HCT116 (cell line): ENCODE measurements around the gene CIP2A. TPM values are rescaled to one million over a fixed set of nuclear protein-coding genes. Genes with fewer than 3 reads are reported as not detected.

Experiments used
- ATAC-seq: fragments of 200-7000 bp; cut with Tn5 transposase; 2 replicates; pipeline ENCODE4 v1.9.1; 2020; ENCODE audit warnings: mild to moderate bottlenecking, moderate library complexity
- BruUV-seq: library from RNA; stranded (reverse); fragments of 400-500 nt; replicated peaks from 2 replicates; lab custom pipeline; 2021; lab: Mats Ljungman, UMichigan
- CTCF ChIA-PET: fragments of 300-600 bp; sonication (Branson Sonifier 250); formaldehyde crosslinking; loops from one replicate; lab custom pipeline; 2021; ENCODE audit warnings: antibody characterized with exemption; lab: Charles Lee
- POLR2A ChIA-PET: fragments of 300-600, 350-600 bp; sonication (Branson Sonifier 250); formaldehyde crosslinking; loops from one replicate; lab custom pipeline; 2021; ENCODE audit warnings: antibody characterized with exemption; lab: Charles Lee
- RAD21 ChIA-PET, 2 experiments: fragments of 300-600 bp; sonication (Branson Sonifier 250); formaldehyde crosslinking; loops; one replicate each; lab custom pipeline; 2023; ENCODE audit warnings: low total read pairs in 2 of 2; ENCODE audit not compliant: uncharacterized antibody in 2 of 2, unreplicated experiment in 2 of 2, low non-redundant PET in 1 of 2; lab: Charles Lee
- DNase-seq: peaks from one replicate; pipeline ENCODE4 v3.0.0-alpha.2; 2010; ENCODE audit warnings: low read depth, low spot score
- H2AFZ ChIP-seq: fragments of 200-600 bp; shearing (Covaris generic), sonication (generic); 2 replicates; pipeline ENCODE4 v1.6.1; 2017; ENCODE audit warnings: low read depth, mixed run types, mixed read lengths, antibody characterized with exemption, low read length; ENCODE audit not compliant: poor library complexity, severe bottlenecking
- H3K27ac ChIP-seq: 2 replicates; pipeline ENCODE4 v1.5.1; 2012; ENCODE audit warnings: low read depth, low read length
- H3K27me3 ChIP-seq: fragments of 200-600 bp; sonication (generic); 2 replicates; pipeline ENCODE4 v1.6.1; 2016; ENCODE audit warnings: mixed run types, low read length, mixed read lengths; ENCODE audit not compliant: insufficient read depth
- H3K36me3 ChIP-seq, 2 experiments: fragments of 200-500 bp in 1 of 2; fragments of 200-600 bp in 1 of 2; sonication (Bioruptor generic) in 1 of 2; sonication (generic) in 1 of 2; 2 replicates each; pipeline versions ENCODE4 v1.5.1 to v1.6.1; 2014 to 2016; ENCODE audit warnings: low read length in 2 of 2, inconsistent platforms in 1 of 2, mixed read lengths in 1 of 2, mixed run types in 1 of 2; ENCODE audit not compliant: insufficient read depth in 2 of 2, control insufficient read depth in 1 of 2
- H3K4me1 ChIP-seq, 2 experiments: fragments of 200-600 bp in 1 of 2; sonication (generic) in 1 of 2; 2 replicates each; pipeline versions ENCODE4 v1.5.1 to v1.6.1; 2012 to 2017; ENCODE audit warnings: low read length in 2 of 2, inconsistent platforms in 1 of 2, mild to moderate bottlenecking in 1 of 2, mixed read lengths in 1 of 2, mixed run types in 1 of 2, moderate library complexity in 1 of 2; ENCODE audit not compliant: insufficient read depth in 2 of 2, control insufficient read depth in 1 of 2
- H3K4me2 ChIP-seq: fragments of 200-600 bp; sonication (generic); 2 replicates; pipeline ENCODE4 v1.6.1; 2017; ENCODE audit warnings: mixed run types, low read length, mixed read lengths
- H3K4me3 ChIP-seq, 2 experiments: fragments of 200-600 bp in 1 of 2; sonication (generic) in 1 of 2; replicated peaks in 1 of 2; 2 replicates each; pipeline ENCODE4 v1.5.1; 2011 to 2016; ENCODE audit warnings: low read length in 2 of 2, control low read depth in 1 of 2, low read depth in 1 of 2, mild to moderate bottlenecking in 1 of 2, mixed read lengths in 1 of 2, mixed run types in 1 of 2
- H3K79me2 ChIP-seq: fragments of 200-600 bp; sonication (generic); 2 replicates; pipeline ENCODE4 v1.6.1; 2017; ENCODE audit warnings: mild to moderate bottlenecking, mixed run types, low read length, moderate library complexity, mixed read lengths; ENCODE audit not compliant: insufficient read depth
- H3K9ac ChIP-seq: fragments of 200-600 bp; sonication (generic); 2 replicates; pipeline ENCODE4 v1.6.1; 2016; ENCODE audit warnings: low read length, mixed read lengths
- H3K9me2 ChIP-seq: fragments of 200-600 bp; sonication (generic), shearing (Covaris generic); 2 replicates; pipeline ENCODE4 v1.6.1; 2017; ENCODE audit warnings: mixed run types, mild to moderate bottlenecking, moderate library complexity; ENCODE audit not compliant: insufficient read depth
- H3K9me3 ChIP-seq, 2 experiments: fragments of 200-500 bp in 1 of 2; fragments of 200-600 bp in 1 of 2; sonication (Bioruptor generic) in 1 of 2; sonication (generic) in 1 of 2; 2 replicates each; pipeline ENCODE4 v1.6.1; 2014 to 2017; ENCODE audit warnings: low read length in 2 of 2, mixed read lengths in 2 of 2, inconsistent platforms in 1 of 2, low read depth in 1 of 2, mild to moderate bottlenecking in 1 of 2, mixed run types in 1 of 2, moderate library complexity in 1 of 2; ENCODE audit not compliant: control insufficient read depth in 1 of 2, insufficient read depth in 1 of 2
- H4K20me1 ChIP-seq: fragments of 200-600 bp; sonication (generic), shearing (Covaris generic); 2 replicates; pipeline ENCODE4 v1.6.1; 2017; ENCODE audit warnings: mixed run types, mild to moderate bottlenecking, moderate library complexity; ENCODE audit not compliant: insufficient read depth
- CBX3 ChIP-seq: IDR thresholded peaks from 2 replicates; pipeline ENCODE4 v1.6.1; 2012; ENCODE audit warnings: low read depth
- CEBPB ChIP-seq: IDR thresholded peaks from 2 replicates; pipeline ENCODE4 v1.6.1; 2012; ENCODE audit warnings: low read depth
- ELF1 ChIP-seq: IDR thresholded peaks from 2 replicates; pipeline ENCODE4 v1.6.1; 2012; ENCODE audit warnings: low read depth, borderline replicate concordance
- EZH2 ChIP-seq: fragments of 200-600 bp; sonication (generic); IDR thresholded peaks from 2 replicates; pipeline ENCODE4 v1.6.1; 2017; ENCODE audit warnings: antibody characterized with exemption, mixed run types
- FOSL1 ChIP-seq: IDR thresholded peaks from 2 replicates; pipeline ENCODE4 v1.6.1; 2012; ENCODE audit warnings: low read depth
- POLR2AphosphoS5 ChIP-seq: IDR thresholded peaks from 2 replicates; pipeline ENCODE4 v1.6.1; 2011; ENCODE audit warnings: mild to moderate bottlenecking, low read depth, low read length, moderate library complexity
- RAD21 ChIP-seq: IDR thresholded peaks from 2 replicates; pipeline ENCODE4 v1.6.1; 2012; ENCODE audit warnings: low read depth, mild to moderate bottlenecking
- ZNF274 ChIP-seq: fragments of 200-500 bp; sonication (Bioruptor generic); IDR thresholded peaks from 2 replicates; pipeline ENCODE4 v1.6.1; 2014; ENCODE audit warnings: mild to moderate bottlenecking, low read depth, low read length, inconsistent platforms
- intact Hi-C: fragments of 100-400 bp; cut with micrococcal nuclease; formaldehyde crosslinking; loops from 2 replicates; pipeline ENCODE4 v1.10.0; 2022
- total RNA-seq: library from RNA; stranded (reverse); gene quantifications from one replicate; pipeline ENCODE4 v1.2.1, GENCODE V29; 2021; ENCODE audit not compliant: unreplicated experiment
- TF ChIP-seq, protein P1 (sequence below): IDR thresholded peaks from 2 replicates; pipeline ENCODE4 v1.6.1; 2012
- TF ChIP-seq, protein P2 (sequence below): IDR thresholded peaks from 2 replicates; pipeline ENCODE4 v1.6.1; 2012

The CIP2A gene
- total RNA-seq, 1 experiment from 2014 or later = 41.6 TPM

DNA sequence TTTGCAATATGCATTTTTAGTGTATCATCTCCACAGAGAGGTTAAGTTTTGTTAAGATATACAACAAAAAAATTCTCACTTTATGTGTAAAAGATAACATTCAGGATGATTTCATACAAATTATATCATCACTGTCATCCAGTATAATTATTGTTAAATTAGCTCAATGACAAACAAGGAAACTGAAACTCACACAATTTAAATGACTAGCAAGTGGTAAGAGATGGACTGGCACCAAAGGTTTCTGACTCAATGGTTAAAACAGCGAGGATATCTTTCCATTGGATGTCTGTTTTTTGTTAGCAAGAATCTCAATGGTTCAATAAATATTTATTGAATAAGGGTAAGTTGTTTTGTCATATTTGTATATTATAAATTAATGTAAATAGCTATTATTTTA, 22.6 kb downstream of the CIP2A start:
- Histone ChIP-seq H4K20me1 (no peaks in the 10 kb centered on the region; the same call in 1 of the 2 replicates), H3K27ac (no peak overlapping the region), H3K4me2 (no peak overlapping the region), H3K9ac (no peak overlapping the region), H3K9me2 (no peaks in the 10 kb centered on the region), H3K36me3 (peaks cover 6 to 18% of the 10 kb centered on the region in 2 experiments; a peak in 2 of 4 replicates), H3K4me3 (no peak overlapping the region), H3K27me3 (no peaks in the 10 kb centered on the region), H3K79me2 (peaks cover 4% of the 10 kb centered on the region; the same call in 1 of the 2 replicates), H3K9me3 (no peaks in the 10 kb centered on the region), H2AFZ (no peak overlapping the region), H3K4me1 (no peaks in the 10 kb centered on the region)
- ATAC-seq = no peak
- ChIA-PET POLR2A (no interaction called here), RAD21 (no interaction called here), CTCF (no interaction called here)
- DNase-seq = no peak
- BruUV-seq = no TSS peak
- TF ChIP-seq EZH2 (no peak), CEBPB (no peak)
- TF ChIP-seq, protein P1, sequence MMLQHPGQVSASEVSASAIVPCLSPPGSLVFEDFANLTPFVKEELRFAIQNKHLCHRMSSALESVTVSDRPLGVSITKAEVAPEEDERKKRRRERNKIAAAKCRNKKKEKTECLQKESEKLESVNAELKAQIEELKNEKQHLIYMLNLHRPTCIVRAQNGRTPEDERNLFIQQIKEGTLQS = no peak
- intact Hi-C loops = no loop called here

DNA sequence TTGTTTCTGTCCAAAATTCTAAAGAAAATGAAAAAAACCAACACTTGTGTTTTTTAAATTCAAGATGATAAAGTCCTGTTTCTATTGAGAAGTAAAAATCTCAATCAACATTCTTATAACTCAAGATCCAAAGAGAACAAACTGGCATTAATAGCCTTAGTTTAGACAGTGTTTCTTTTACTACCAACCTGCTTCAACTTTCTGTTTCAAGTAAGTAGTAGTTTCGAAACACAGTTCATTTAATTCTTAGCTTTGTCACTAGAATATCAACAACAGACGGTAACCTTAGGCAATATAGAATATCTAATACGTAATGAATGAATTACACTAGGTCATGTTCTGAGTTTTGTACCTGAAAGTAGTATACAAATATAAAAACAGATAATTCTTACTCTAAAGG, 23.7 kb downstream of the CIP2A start:
- Histone ChIP-seq H3K27me3 (no peaks in the 10 kb centered on the region), H3K79me2 (peaks cover 4% of the 10 kb centered on the region; the same call in 1 of the 2 replicates), H2AFZ (no peak overlapping the region), H3K4me3 (no peak overlapping the region), H3K4me2 (no peak overlapping the region), H3K27ac (no peak overlapping the region), H3K9me2 (no peaks in the 10 kb centered on the region), H3K9ac (no peak overlapping the region), H3K36me3 (peaks cover 14 to 21% of the 10 kb centered on the region in 2 experiments; a peak in 2 of 4 replicates), H3K4me1 (no peaks in the 10 kb centered on the region), H4K20me1 (no peaks in the 10 kb centered on the region; the same call in 1 of the 2 replicates), H3K9me3 (no peaks in the 10 kb centered on the region)
- DNase-seq (no peak), ATAC-seq (no peak)
- BruUV-seq = no TSS peak
- no peak for TF ChIP-seq FOSL1
- no peak for TF ChIP-seq CBX3
- TF ChIP-seq, protein P2, sequence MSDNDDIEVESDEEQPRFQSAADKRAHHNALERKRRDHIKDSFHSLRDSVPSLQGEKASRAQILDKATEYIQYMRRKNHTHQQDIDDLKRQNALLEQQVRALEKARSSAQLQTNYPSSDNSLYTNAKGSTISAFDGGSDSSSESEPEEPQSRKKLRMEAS = no peak
- TF ChIP-seq, protein P1 = no peak
- TF ChIP-seq ZNF274 = no peak
- TF ChIP-seq POLR2AphosphoS5 = no peak
- no peak for TF ChIP-seq ELF1
- TF ChIP-seq EZH2 = no peak
- TF ChIP-seq RAD21 = no peak
- RAD21 ChIA-PET = no interaction called here
- CTCF ChIA-PET = no interaction called here
- intact Hi-C loops = no loop called here
- POLR2A ChIA-PET = interaction anchor here (2.2 kb wide), 1 partner anchor 24 kb away, joined by 5 read pairs; the partner anchor contains the start of genes CIP2A and DZIP3
